ENCODE data around the gene ATXN1.

DNA sequence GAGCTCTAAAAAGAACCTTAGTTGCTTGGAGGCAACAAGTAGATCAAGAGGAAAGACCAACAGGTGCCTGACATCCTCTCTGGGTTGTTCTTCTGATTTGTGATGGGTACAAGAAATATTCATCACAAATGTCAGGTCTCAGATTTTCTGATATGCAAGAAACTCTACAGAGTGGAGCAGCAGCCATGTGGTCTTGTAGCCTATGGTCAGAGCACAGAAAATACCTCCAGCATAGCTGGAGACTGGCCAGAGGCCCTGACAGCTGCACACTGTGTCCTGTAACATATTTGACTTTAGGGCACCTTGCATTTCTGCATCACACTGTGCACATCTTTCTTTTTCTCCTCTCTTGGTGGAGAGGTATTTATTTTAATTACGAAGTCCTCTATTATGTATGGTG is 406.6 kb downstream of the ATXN1 start:
- TF ChIP-seq, protein P1, sequence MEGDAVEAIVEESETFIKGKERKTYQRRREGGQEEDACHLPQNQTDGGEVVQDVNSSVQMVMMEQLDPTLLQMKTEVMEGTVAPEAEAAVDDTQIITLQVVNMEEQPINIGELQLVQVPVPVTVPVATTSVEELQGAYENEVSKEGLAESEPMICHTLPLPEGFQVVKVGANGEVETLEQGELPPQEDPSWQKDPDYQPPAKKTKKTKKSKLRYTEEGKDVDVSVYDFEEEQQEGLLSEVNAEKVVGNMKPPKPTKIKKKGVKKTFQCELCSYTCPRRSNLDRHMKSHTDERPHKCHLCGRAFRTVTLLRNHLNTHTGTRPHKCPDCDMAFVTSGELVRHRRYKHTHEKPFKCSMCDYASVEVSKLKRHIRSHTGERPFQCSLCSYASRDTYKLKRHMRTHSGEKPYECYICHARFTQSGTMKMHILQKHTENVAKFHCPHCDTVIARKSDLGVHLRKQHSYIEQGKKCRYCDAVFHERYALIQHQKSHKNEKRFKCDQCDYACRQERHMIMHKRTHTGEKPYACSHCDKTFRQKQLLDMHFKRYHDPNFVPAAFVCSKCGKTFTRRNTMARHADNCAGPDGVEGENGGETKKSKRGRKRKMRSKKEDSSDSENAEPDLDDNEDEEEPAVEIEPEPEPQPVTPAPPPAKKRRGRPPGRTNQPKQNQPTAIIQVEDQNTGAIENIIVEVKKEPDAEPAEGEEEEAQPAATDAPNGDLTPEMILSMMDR (IDR thresholded peaks at IDR 0.05), result no peak
- no peak for TF ChIP-seq POLR2AphosphoS5 (IDR thresholded peaks at IDR 0.05)
- TF ChIP-seq POLR2A (IDR thresholded peaks at IDR 0.05), result no peak
- no peak for TF ChIP-seq EP300 (IDR thresholded peaks at IDR 0.05)

All from gastroesophageal sphincter (tissue), 3 donors.